Measurements from ENCODE around the gene FAM210A. TPM values are rescaled to one million over a fixed set of nuclear protein-coding genes. Genes with fewer than 3 reads are reported as not detected.

FAM210A gene
- total RNA-seq, 1 experiment from 2014 or later = 29.3 TPM

DNA sequence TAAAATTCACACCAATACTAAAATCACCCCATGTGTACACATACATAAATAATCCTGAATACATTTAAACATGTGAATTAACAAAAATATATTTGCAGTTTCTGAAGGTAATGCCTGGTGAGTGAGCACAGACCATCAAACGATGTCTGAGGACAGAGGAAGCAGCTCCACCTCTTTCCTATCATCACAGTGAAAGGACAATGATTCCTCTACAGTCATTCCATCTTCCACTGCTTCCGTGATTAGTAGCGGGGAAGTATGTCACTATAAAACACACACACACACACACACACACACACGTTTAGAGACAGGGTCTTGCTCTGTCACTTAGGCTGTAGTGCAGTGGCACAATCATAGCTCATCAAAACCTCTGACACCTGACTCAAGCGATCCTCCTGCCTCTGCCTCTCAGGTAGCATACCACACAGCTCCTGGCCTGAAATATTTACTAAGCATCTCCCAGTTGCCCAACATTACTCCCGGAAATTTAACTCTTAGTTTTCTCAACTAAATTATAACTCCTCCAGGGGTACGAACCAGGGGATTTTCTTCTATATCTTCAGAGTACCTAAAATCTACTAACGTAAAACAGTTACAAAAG lies 12.8 kb downstream of the FAM210A start:
- Histone ChIP-seq H4K20me1 (ENCODE audit: insufficient read depth) (no peaks in the 10 kb centered on the region; the same call in 1 of the 2 replicates), H3K36me3 (ENCODE audit: low read depth) (peaks cover 4% of the 10 kb centered on the region; the same call in 1 of the 2 replicates), H3K9me3 (ENCODE audit: insufficient read depth, low read depth) (no peaks in the 10 kb centered on the region), H3K27ac (0 out of 2 replicates have a peak overlapping the region, but pooled peaks have one; percentile 34), H3K9me2 (ENCODE audit: insufficient read depth) (no peaks in the 10 kb centered on the region), H3K4me3 (no peak overlapping the region), H3K79me2 (ENCODE audit: low read depth) (peaks cover 93% of the 10 kb centered on the region), H3F3A (ENCODE audit: insufficient read depth, low read depth) (peaks cover 18% of the 10 kb centered on the region), H3K4me1 (replicated peaks; ENCODE audit: insufficient read depth) (peaks cover 19% of the 10 kb centered on the region), H3K4me2 (no peak overlapping the region), H2AFZ (no peak overlapping the region), H3K27me3 (ENCODE audit: insufficient read depth, low read depth) (no peaks in the 10 kb centered on the region)
- ChIA-PET CTCF (no interaction called here), POLR2A (ENCODE audit: unreplicated experiment) (no interaction called here)
- intact Hi-C loops (cut with micrococcal nuclease; ENCODE audit: unreplicated experiment) = no loop called here
- peak in 1 of 2 experiments; percentile 31 for DNase-seq
- TF ChIP-seq, protein P1, sequence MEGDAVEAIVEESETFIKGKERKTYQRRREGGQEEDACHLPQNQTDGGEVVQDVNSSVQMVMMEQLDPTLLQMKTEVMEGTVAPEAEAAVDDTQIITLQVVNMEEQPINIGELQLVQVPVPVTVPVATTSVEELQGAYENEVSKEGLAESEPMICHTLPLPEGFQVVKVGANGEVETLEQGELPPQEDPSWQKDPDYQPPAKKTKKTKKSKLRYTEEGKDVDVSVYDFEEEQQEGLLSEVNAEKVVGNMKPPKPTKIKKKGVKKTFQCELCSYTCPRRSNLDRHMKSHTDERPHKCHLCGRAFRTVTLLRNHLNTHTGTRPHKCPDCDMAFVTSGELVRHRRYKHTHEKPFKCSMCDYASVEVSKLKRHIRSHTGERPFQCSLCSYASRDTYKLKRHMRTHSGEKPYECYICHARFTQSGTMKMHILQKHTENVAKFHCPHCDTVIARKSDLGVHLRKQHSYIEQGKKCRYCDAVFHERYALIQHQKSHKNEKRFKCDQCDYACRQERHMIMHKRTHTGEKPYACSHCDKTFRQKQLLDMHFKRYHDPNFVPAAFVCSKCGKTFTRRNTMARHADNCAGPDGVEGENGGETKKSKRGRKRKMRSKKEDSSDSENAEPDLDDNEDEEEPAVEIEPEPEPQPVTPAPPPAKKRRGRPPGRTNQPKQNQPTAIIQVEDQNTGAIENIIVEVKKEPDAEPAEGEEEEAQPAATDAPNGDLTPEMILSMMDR (conservative IDR thresholded peaks at IDR 0.05) = no peak
- TF ChIP-seq EZH2 (IDR thresholded peaks at IDR 0.05; ENCODE audit: low read depth) = no peak
- BruUV-seq (replicated peaks) = no TSS peak

DNA sequence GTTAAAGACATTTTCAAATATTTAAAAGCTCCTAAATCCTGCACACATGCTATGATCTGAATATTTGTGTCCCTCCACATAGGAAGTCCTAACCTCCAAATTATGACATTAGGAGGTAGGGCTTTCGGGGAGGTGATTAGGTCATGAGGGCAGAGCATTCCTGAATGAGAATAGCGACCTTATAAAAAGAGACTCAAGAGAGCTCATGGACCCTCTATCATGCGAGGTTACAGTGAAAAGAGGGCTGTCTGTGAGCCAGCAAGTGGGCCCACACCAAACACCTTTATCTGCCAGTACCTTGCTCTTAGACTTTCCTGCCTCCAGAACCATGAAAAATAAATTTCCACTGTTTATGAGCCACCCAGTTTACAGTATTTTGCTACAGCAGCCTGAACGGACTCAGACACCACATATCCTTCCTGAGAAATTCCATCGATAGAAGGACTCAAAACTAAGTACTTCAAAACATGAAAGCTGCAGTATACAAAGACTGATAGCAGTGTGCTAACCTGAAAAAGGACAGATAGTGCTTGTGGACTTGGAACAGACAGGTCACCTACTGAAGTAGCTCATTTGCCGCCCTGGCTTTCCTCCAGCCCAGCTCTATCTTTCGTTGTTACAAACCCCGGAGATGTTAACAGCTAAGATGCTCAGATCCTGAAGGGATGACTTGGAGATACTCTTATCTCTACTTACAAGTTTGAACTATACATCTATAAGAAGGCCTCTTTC lies 13.8 kb downstream of the FAM210A start:
- no TSS peak for BruUV-seq (replicated peaks)
- no peaks in the 10 kb centered on the region; the same call in 1 of the 2 replicates for H4K20me1 ChIP-seq (ENCODE audit: insufficient read depth)
- no peak overlapping the region for H3K4me2 ChIP-seq
- intact Hi-C loops (cut with micrococcal nuclease; ENCODE audit: unreplicated experiment) = no loop called here
- H3K27me3 ChIP-seq (ENCODE audit: insufficient read depth, low read depth) = no peaks in the 10 kb centered on the region
- H3K79me2 ChIP-seq (ENCODE audit: low read depth) = peaks cover 93% of the 10 kb centered on the region
- CTCF ChIA-PET = no interaction called here
- peaks cover 18% of the 10 kb centered on the region for H3F3A ChIP-seq (ENCODE audit: insufficient read depth, low read depth)
- H3K9me3 ChIP-seq (ENCODE audit: insufficient read depth, low read depth) = no peaks in the 10 kb centered on the region
- POLR2A ChIA-PET (ENCODE audit: unreplicated experiment) = interaction anchor here (0.6 kb wide), 1 partner anchor 11 kb away, joined by 4 read pairs; no protein-coding TSS in a partner anchor
- H3K4me3 ChIP-seq = no peak overlapping the region
- no peaks in the 10 kb centered on the region for H3K36me3 ChIP-seq (ENCODE audit: low read depth)
- TF ChIP-seq, protein P1 (conservative IDR thresholded peaks at IDR 0.05) = no peak
- no peak for TF ChIP-seq EZH2 (IDR thresholded peaks at IDR 0.05; ENCODE audit: low read depth)
- no peak overlapping the region for H2AFZ ChIP-seq
- DNase-seq = peak in 1 of 2 experiments; percentile 25
- no peaks in the 10 kb centered on the region for H3K9me2 ChIP-seq (ENCODE audit: insufficient read depth)
- H3K27ac ChIP-seq = peak overlapping the region; percentile 96
- H3K4me1 ChIP-seq (replicated peaks; ENCODE audit: insufficient read depth) = peaks cover 19% of the 10 kb centered on the region

DNA sequence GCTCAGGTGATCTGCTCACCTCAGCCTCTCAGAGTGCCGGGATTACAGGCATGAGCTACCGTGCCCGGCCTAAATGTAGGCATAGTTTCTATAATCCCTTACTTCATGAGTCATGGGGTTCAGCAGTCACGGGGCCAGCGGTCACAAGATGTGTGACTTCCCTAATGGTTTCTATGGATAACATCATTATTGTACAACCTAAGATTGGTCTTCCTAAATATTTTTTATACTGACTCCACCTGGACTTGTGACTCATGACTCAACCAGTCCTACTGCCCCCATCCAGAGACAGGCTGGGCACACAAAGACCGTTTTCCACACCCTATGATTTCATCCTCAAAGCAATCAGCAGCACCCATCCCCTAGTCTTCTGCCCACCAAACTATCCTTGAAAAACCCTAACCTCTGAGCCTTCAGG lies 15.9 kb downstream of the FAM210A start:
- Histone ChIP-seq H3K4me3 (no peak overlapping the region), H3K27ac (peak overlapping the region; percentile 96), H3K79me2 (ENCODE audit: low read depth) (peaks cover 92% of the 10 kb centered on the region), H4K20me1 (ENCODE audit: insufficient read depth) (no peaks in the 10 kb centered on the region), H3K4me2 (peak overlapping the region; percentile 42), H3K9me3 (ENCODE audit: insufficient read depth, low read depth) (no peaks in the 10 kb centered on the region; the same call in 1 of the 2 replicates), H3K9me2 (ENCODE audit: insufficient read depth) (no peaks in the 10 kb centered on the region), H3F3A (ENCODE audit: insufficient read depth, low read depth) (peaks cover 18% of the 10 kb centered on the region), H3K36me3 (ENCODE audit: low read depth) (peaks cover 3% of the 10 kb centered on the region; the same call in 1 of the 2 replicates), H2AFZ (0 out of 2 replicates have a peak overlapping the region, but pooled peaks have one; percentile 32), H3K27me3 (ENCODE audit: insufficient read depth, low read depth) (no peaks in the 10 kb centered on the region), H3K4me1 (replicated peaks; ENCODE audit: insufficient read depth) (peaks cover 19% of the 10 kb centered on the region)
- intact Hi-C loops (cut with micrococcal nuclease; ENCODE audit: unreplicated experiment) = loop anchor here (1.0 kb wide), 2 partner anchors 16 to 87 kb away; partner anchors contain the start of genes FAM210A and RNMT
- CTCF ChIA-PET = no interaction called here
- DNase-seq = peak; percentile 81 to 96
- TF ChIP-seq, protein P1 (conservative IDR thresholded peaks at IDR 0.05) = no peak
- no peak for TF ChIP-seq EZH2 (IDR thresholded peaks at IDR 0.05; ENCODE audit: low read depth)
- POLR2A ChIA-PET (ENCODE audit: unreplicated experiment) = interaction anchor here (0.7 kb wide), 1 partner anchor 282 kb away, joined by 4 read pairs; no protein-coding TSS in a partner anchor
- BruUV-seq (replicated peaks) = no TSS peak
